ENCODE measurements around the gene EOMES. TPM values are rescaled to one million over a fixed set of nuclear protein-coding genes. Genes with fewer than 3 reads are reported as not detected.

Gene EOMES
- total RNA-seq, 1 experiment from 2014 or later: 0.47 TPM

- Histone ChIP-seq H3F3A (ENCODE audit: low read length, unreplicated experiment) (no peaks in the 10 kb centered on the region), H3K4me1 (ENCODE audit: insufficient read depth, low read length) (no peaks in the 10 kb centered on the region), H3K79me2 (ENCODE audit: low read length) (no peaks in the 10 kb centered on the region), H3K27ac (ENCODE audit: low read length) (no peak overlapping the region), H3K9me2 (replicated peaks; ENCODE audit: low read length) (no peaks in the 10 kb centered on the region), H2AFZ (ENCODE audit: low read length) (no peak overlapping the region), H3K27me3 (ENCODE audit: low read length) (peaks cover 50% of the 10 kb centered on the region), H3K4me2 (ENCODE audit: low read length) (no peak overlapping the region), H4K20me1 (ENCODE audit: low read length) (no peaks in the 10 kb centered on the region), H3K9me3 (ENCODE audit: low read length) (no peaks in the 10 kb centered on the region), H3K36me3 (ENCODE audit: low read depth, low read length) (no peaks in the 10 kb centered on the region), H3K4me3 (ENCODE audit: low read length) (no peak overlapping the region), H3K9ac (ENCODE audit: low read length) (no peak overlapping the region)
- ChIA-PET POLR2A (ENCODE audit: unreplicated experiment) (no interaction called here), CTCF (no interaction called here)
- BruUV-seq (replicated peaks): no TSS peak
- no peak for DNase-seq
- no peak for ATAC-seq
- TF ChIP-seq EZH2phosphoT487 (IDR thresholded peaks at IDR 0.05; ENCODE audit: borderline replicate concordance, low read length) (no peak), EZH2 (IDR thresholded peaks at IDR 0.05; ENCODE audit: low read length, unreplicated experiment) (no peak), CTCF (conservative IDR thresholded peaks at IDR 0.05; ENCODE audit: low read depth, low read length) (no peak)
- intact Hi-C loops (cut with micrococcal nuclease): no loop called here
Measured at GRCh38 chr3:27729748-27730611, 7.9 kb upstream of the EOMES start.

GRCh38 chr3:27729325-27729724, 7.2 kb upstream of the EOMES start:
- no peak overlapping the region for H2AFZ ChIP-seq (ENCODE audit: low read length)

More at GRCh38 chr3:27729325-27729724, 7.2 kb upstream of the EOMES start:
- no peaks in the 10 kb centered on the region for H4K20me1 ChIP-seq (ENCODE audit: low read length)
- H3K9me2 ChIP-seq (replicated peaks; ENCODE audit: low read length): no peaks in the 10 kb centered on the region
- POLR2A ChIA-PET (ENCODE audit: unreplicated experiment): no interaction called here
- H3F3A ChIP-seq (ENCODE audit: low read length, unreplicated experiment): no peaks in the 10 kb centered on the region
- no peaks in the 10 kb centered on the region for H3K36me3 ChIP-seq (ENCODE audit: low read depth, low read length)
- DNase-seq (no peak), ATAC-seq (no peak)
- peaks cover 50% of the 10 kb centered on the region for H3K27me3 ChIP-seq (ENCODE audit: low read length)
- no peak for TF ChIP-seq EZH2 (IDR thresholded peaks at IDR 0.05; ENCODE audit: low read length, unreplicated experiment)
- no peak for TF ChIP-seq CTCF (conservative IDR thresholded peaks at IDR 0.05; ENCODE audit: low read depth, low read length)
- no peak for TF ChIP-seq EZH2phosphoT487 (IDR thresholded peaks at IDR 0.05; ENCODE audit: borderline replicate concordance, low read length)
- CTCF ChIA-PET: no interaction called here
- BruUV-seq (replicated peaks): no TSS peak
- H3K27ac ChIP-seq (ENCODE audit: low read length): no peak overlapping the region
- intact Hi-C loops (cut with micrococcal nuclease): no loop called here
- no peak overlapping the region for H3K9ac ChIP-seq (ENCODE audit: low read length)
- H3K4me1 ChIP-seq (ENCODE audit: insufficient read depth, low read length): no peaks in the 10 kb centered on the region
- no peak overlapping the region for H3K4me2 ChIP-seq (ENCODE audit: low read length)
- H3K79me2 ChIP-seq (ENCODE audit: low read length): no peaks in the 10 kb centered on the region
- H3K4me3 ChIP-seq (ENCODE audit: low read length): no peak overlapping the region
- no peaks in the 10 kb centered on the region for H3K9me3 ChIP-seq (ENCODE audit: low read length)

All from PC-3 (cell line).